Panc1 (cell line): ENCODE data around the gene PJA1. TPM values are rescaled to one million over a fixed set of nuclear protein-coding genes. Genes with fewer than 3 reads are reported as not detected.

Experiments
- ATAC-seq: fragments of 200-7000 bp; cut with Tn5 transposase; 2 replicates; pipeline ENCODE4 v1.9.1; 2020; ENCODE audit warnings: mild to moderate bottlenecking, moderate library complexity
- BruUV-seq: library from RNA; stranded (reverse); fragments of 400-500 nt; replicated peaks from 2 replicates; lab custom pipeline; 2021; lab: Mats Ljungman, UMichigan
- CTCF ChIA-PET: fragments of 300-600 bp; sonication (Branson Sonifier 250); formaldehyde crosslinking; loops from one replicate; lab custom pipeline; 2022; ENCODE audit warnings: antibody characterized with exemption; lab: Charles Lee
- POLR2A ChIA-PET: fragments of 300-600 bp; sonication (Branson Sonifier 250); formaldehyde crosslinking; loops from one replicate; lab custom pipeline; 2022; ENCODE audit warnings: antibody characterized with exemption; lab: Charles Lee
- DNase-seq: peaks from one replicate; pipeline ENCODE4 v3.0.0-alpha.2; 2010; ENCODE audit warnings: low read depth, low spot score
- H3K27ac ChIP-seq: 2 replicates; pipeline ENCODE4 v1.5.1; 2011; ENCODE audit warnings: mild to moderate bottlenecking, low read length, inconsistent platforms
- H3K27me3 ChIP-seq: fragments of 200-500 bp; sonication (Bioruptor generic); 2 replicates; pipeline ENCODE4 v1.6.0; 2014; ENCODE audit warnings: low read length, inconsistent platforms; ENCODE audit not compliant: control insufficient read depth, insufficient read depth
- H3K36me3 ChIP-seq: fragments of 200-500 bp; sonication (Bioruptor generic); 2 replicates; pipeline ENCODE4 v1.5.1; 2014; ENCODE audit warnings: inconsistent platforms, mild to moderate bottlenecking, low read length, moderate library complexity; ENCODE audit not compliant: control insufficient read depth, insufficient read depth
- H3K4me1 ChIP-seq: 2 replicates; pipeline ENCODE4 v1.5.1; 2011; ENCODE audit warnings: inconsistent platforms, mild to moderate bottlenecking, low read length, moderate library complexity; ENCODE audit not compliant: control insufficient read depth, insufficient read depth
- H3K4me3 ChIP-seq, 2 experiments: 2 replicates each; pipeline ENCODE4 v1.5.1; 2011 to 2012; ENCODE audit warnings: low read depth in 2 of 2, low read length in 2 of 2, mild to moderate bottlenecking in 2 of 2, inconsistent platforms in 1 of 2, moderate library complexity in 1 of 2
- H3K9me3 ChIP-seq: fragments of 200-500 bp; sonication (Bioruptor generic); 2 replicates; pipeline ENCODE4 v1.5.1; 2014; ENCODE audit warnings: low read depth, mild to moderate bottlenecking, inconsistent platforms, low read length, moderate library complexity; ENCODE audit not compliant: control insufficient read depth, insufficient read depth
- CTCF ChIP-seq: fragments of 450-650 bp; IDR thresholded peaks from 2 replicates; pipeline ENCODE4 v1.5.1; 2017; ENCODE audit warnings: mild to moderate bottlenecking
- POLR2AphosphoS5 ChIP-seq: IDR thresholded peaks from 2 replicates; pipeline ENCODE4 v1.6.1; 2012; ENCODE audit warnings: mild to moderate bottlenecking, low read depth, low read length, moderate library complexity
- SIN3A ChIP-seq: IDR thresholded peaks from 2 replicates; pipeline ENCODE4 v1.6.1; 2012; ENCODE audit warnings: low read depth, mild to moderate bottlenecking, low read length, moderate library complexity, borderline replicate concordance; ENCODE audit not compliant: insufficient read depth
- TCF7L2 ChIP-seq: IDR thresholded peaks from 2 replicates; pipeline ENCODE4 v1.6.1; 2011; ENCODE audit warnings: mild to moderate bottlenecking, low read depth, low read length, inconsistent platforms
- in situ Hi-C: cut with HindIII; loops from 2 replicates; pipeline ENCODE4 v1.10.0; 2016; ENCODE audit warnings: low sequenced_read_pairs, low pct_unique_long_range_greater_than_20kb
- intact Hi-C: fragments of 100-400 bp; cut with micrococcal nuclease; formaldehyde crosslinking; loops from one replicate; pipeline ENCODE4 v1.10.0; 2022; ENCODE audit not compliant: unreplicated experiment
- total RNA-seq: library from RNA; stranded (reverse); gene quantifications from one replicate; pipeline ENCODE4 v1.2.1, GENCODE V29; 2021; ENCODE audit not compliant: unreplicated experiment
- TF ChIP-seq, protein P1 (sequence below), 2 experiments: IDR thresholded peaks; 2 replicates each; pipeline ENCODE4 v1.6.1; 2011 to 2012; ENCODE audit warnings: low read depth in 2 of 2, control low read depth in 1 of 2, low read length in 1 of 2, mild to moderate bottlenecking in 1 of 2, moderate library complexity in 1 of 2; ENCODE audit not compliant: insufficient read depth in 1 of 2

PJA1 gene
- total RNA-seq, 1 experiment from 2014 or later = 11.8 TPM

DNA sequence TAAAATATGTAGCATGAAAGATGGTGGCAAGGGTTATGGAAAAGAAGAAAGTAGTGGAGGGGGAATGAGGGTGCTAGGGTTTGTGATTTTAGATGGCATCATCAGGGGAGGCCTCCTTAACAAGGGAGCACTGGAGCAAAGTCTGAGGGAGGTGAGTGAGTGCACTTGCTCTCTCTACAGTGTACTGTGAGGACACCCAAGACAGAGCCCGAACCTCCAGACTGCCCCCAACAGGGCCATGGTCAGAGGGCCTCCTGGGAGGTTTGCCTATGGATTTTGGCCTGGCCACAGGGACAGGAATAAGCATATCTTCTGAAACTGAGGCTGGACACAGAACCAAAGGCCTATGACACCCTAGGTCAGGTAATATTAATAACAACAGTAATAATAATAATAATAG, 21.4 kb upstream of the PJA1 start:
- in situ Hi-C loops (no loop called here), intact Hi-C loops (no loop called here)
- no peak overlapping the region for H3K27ac ChIP-seq
- ATAC-seq (no peak), DNase-seq (no peak)
- ChIA-PET POLR2A (no interaction called here), CTCF (no interaction called here)
- TF ChIP-seq POLR2AphosphoS5 (no peak), SIN3A (no peak), TCF7L2 (no peak), CTCF (no peak)
- TF ChIP-seq, protein P1, sequence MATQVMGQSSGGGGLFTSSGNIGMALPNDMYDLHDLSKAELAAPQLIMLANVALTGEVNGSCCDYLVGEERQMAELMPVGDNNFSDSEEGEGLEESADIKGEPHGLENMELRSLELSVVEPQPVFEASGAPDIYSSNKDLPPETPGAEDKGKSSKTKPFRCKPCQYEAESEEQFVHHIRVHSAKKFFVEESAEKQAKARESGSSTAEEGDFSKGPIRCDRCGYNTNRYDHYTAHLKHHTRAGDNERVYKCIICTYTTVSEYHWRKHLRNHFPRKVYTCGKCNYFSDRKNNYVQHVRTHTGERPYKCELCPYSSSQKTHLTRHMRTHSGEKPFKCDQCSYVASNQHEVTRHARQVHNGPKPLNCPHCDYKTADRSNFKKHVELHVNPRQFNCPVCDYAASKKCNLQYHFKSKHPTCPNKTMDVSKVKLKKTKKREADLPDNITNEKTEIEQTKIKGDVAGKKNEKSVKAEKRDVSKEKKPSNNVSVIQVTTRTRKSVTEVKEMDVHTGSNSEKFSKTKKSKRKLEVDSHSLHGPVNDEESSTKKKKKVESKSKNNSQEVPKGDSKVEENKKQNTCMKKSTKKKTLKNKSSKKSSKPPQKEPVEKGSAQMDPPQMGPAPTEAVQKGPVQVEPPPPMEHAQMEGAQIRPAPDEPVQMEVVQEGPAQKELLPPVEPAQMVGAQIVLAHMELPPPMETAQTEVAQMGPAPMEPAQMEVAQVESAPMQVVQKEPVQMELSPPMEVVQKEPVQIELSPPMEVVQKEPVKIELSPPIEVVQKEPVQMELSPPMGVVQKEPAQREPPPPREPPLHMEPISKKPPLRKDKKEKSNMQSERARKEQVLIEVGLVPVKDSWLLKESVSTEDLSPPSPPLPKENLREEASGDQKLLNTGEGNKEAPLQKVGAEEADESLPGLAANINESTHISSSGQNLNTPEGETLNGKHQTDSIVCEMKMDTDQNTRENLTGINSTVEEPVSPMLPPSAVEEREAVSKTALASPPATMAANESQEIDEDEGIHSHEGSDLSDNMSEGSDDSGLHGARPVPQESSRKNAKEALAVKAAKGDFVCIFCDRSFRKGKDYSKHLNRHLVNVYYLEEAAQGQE (IDR thresholded peaks at IDR 0.05; ENCODE audit: insufficient read depth in 1 of 2, low read depth in 2 of 2, low read length in 1 of 2) = no peak
- H3K27me3 ChIP-seq = no peaks in the 10 kb centered on the region
- H3K4me1 ChIP-seq = no peaks in the 10 kb centered on the region
- no TSS peak for BruUV-seq
- no peaks in the 10 kb centered on the region for H3K9me3 ChIP-seq
- H3K4me3 ChIP-seq = no peak overlapping the region
- no peaks in the 10 kb centered on the region for H3K36me3 ChIP-seq

DNA sequence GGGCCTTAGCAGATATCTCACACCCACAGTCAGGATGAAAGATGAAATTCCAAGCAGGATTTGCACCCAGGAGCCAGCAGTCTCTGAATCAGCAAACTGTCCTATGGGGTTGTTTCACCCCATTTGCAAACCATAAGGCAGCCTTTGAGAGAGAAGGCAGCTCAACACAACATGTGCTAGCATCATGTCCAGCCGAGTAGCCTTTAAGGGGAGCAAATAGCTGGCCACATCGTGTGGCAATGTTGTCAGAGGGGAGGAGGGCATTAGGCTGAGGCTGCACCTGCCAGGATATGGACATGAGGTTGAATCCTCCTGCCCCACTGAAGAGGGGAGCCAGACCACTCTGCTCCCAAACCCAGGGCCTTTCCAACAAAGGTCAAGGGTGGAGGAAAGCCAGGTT, 20.6 kb upstream of the PJA1 start:
- no TSS peak for BruUV-seq
- POLR2A ChIA-PET = no interaction called here

More for the DNA sequence above, 20.6 kb upstream of the PJA1 start:
- TF ChIP-seq CTCF = no peak
- no peak for TF ChIP-seq TCF7L2
- no peak for TF ChIP-seq POLR2AphosphoS5
- TF ChIP-seq SIN3A = no peak
- TF ChIP-seq, protein P1 (IDR thresholded peaks at IDR 0.05; ENCODE audit: insufficient read depth in 1 of 2, low read depth in 2 of 2, low read length in 1 of 2) = no peak
- H3K4me1 ChIP-seq = no peaks in the 10 kb centered on the region
- no peaks in the 10 kb centered on the region for H3K27me3 ChIP-seq
- in situ Hi-C loops = no loop called here
- H3K4me3 ChIP-seq = no peak overlapping the region
- no peaks in the 10 kb centered on the region for H3K9me3 ChIP-seq
- no peak overlapping the region for H3K27ac ChIP-seq
- no peak for DNase-seq
- no peak for ATAC-seq
- no peaks in the 10 kb centered on the region for H3K36me3 ChIP-seq
- CTCF ChIA-PET = no interaction called here
- intact Hi-C loops = no loop called here
